K562 (cell line): ENCODE measurements around the gene EXOC5. TPM values are rescaled to one million over a fixed set of nuclear protein-coding genes. Genes with fewer than 3 reads are reported as not detected.

Experiments used
- ATAC-seq: fragments of 200-7000 bp; cut with Tn5 transposase; 3 replicates; pipeline ENCODE4 v1.9.1; 2020; ENCODE audit warnings: moderate library complexity
- BruUV-seq: library from RNA; stranded (reverse); fragments of 400-500 nt; replicated peaks from 2 replicates; lab custom pipeline; 2021; lab: Mats Ljungman, UMichigan
- CTCF ChIA-PET: fragments of 300-600 bp; formaldehyde crosslinking; extraction: SDS; loops from one replicate; lab custom pipeline; 2021; ENCODE audit warnings: low intra/inter-chr PET ratio; lab: Yijun Ruan, JAX
- POLR2A ChIA-PET: fragments of 300-600, 350-650 bp; sonication (Branson Sonifier 250); formaldehyde crosslinking; extraction: SDS; loops from one replicate; lab custom pipeline; 2021; ENCODE audit warnings: antibody characterized with exemption, inconsistent platforms; lab: Yijun Ruan, JAX
- DNase-seq, 4 experiments: peaks; one replicate each; pipeline versions ENCODE4 v3.0.0 to v3.0.0-alpha.2; 2011 to 2018; ENCODE audit warnings: low spot score in 3 of 4, mixed read lengths in 3 of 4; ENCODE audit errors: extremely low read depth in 1 of 4
- FAIRE-seq: peaks from 2 replicates; lab custom pipeline; 2011; peaks lifted over from hg19 to GRCh38; lab: Jason Lieb, UNC
- H2AFZ ChIP-seq: 2 replicates; pipeline ENCODE4 v1.6.0; 2011; ENCODE audit warnings: low read depth, low read length, control low read depth, inconsistent platforms
- H3K27ac ChIP-seq: fragments of 200-600 bp; 3 replicates; pipeline ENCODE4 v1.8.0; 2011; ENCODE audit warnings: low read depth, mild to moderate bottlenecking, control low read depth, inconsistent platforms, low read length, moderate library complexity, mixed read lengths; ENCODE audit errors: extremely low read depth
- H3K27me3 ChIP-seq, 2 experiments: fragments of 300-600 bp in 1 of 2; 2 replicates in 1 of 2; 3 replicates in 1 of 2; pipeline versions ENCODE4 v1.6.0 to v1.8.0; 2011; ENCODE audit warnings: inconsistent platforms in 2 of 2, low read length in 2 of 2, mild to moderate bottlenecking in 1 of 2, mixed read lengths in 1 of 2, moderate library complexity in 1 of 2; ENCODE audit not compliant: control insufficient read depth in 2 of 2, insufficient read depth in 2 of 2
- H3K36me3 ChIP-seq: fragments of 300-600 bp; 3 replicates; pipeline ENCODE4 v1.8.0; 2011; ENCODE audit warnings: mild to moderate bottlenecking, low read length, inconsistent platforms; ENCODE audit not compliant: control insufficient read depth, insufficient read depth
- H3K4me1 ChIP-seq, 2 experiments: fragments of 200-600 bp in 1 of 2; replicated peaks in 1 of 2; 2 replicates in 1 of 2; 3 replicates in 1 of 2; pipeline versions ENCODE4 v1.5.1 to v1.8.0; 2011; ENCODE audit warnings: inconsistent platforms in 2 of 2, low read length in 2 of 2, mild to moderate bottlenecking in 1 of 2, mixed read lengths in 1 of 2, moderate library complexity in 1 of 2; ENCODE audit not compliant: control insufficient read depth in 2 of 2, insufficient read depth in 2 of 2
- H3K4me2 ChIP-seq: 2 replicates; pipeline ENCODE4 v1.6.1; 2011; ENCODE audit warnings: low read length, control low read depth, inconsistent platforms, mixed read lengths; ENCODE audit not compliant: insufficient read depth
- H3K4me3 ChIP-seq: fragments of 200-600 bp; sonication (generic), shearing (Covaris generic); 2 replicates; pipeline ENCODE4 v1.5.1; 2016; ENCODE audit warnings: control low read depth, inconsistent platforms
- H3K79me2 ChIP-seq: fragments of 200-600 bp; 3 replicates; pipeline ENCODE4 v1.8.0; 2011; ENCODE audit warnings: low read length, inconsistent platforms; ENCODE audit not compliant: control insufficient read depth, insufficient read depth
- H3K9ac ChIP-seq, 2 experiments: 2 replicates each; pipeline versions ENCODE4 v1.6.0 to v1.6.1; 2011; ENCODE audit warnings: low read depth in 2 of 2, low read length in 2 of 2, control low read depth in 1 of 2, inconsistent platforms in 1 of 2, mild to moderate bottlenecking in 1 of 2, mixed read lengths in 1 of 2; ENCODE audit not compliant: insufficient read depth in 1 of 2
- H3K9me1 ChIP-seq: one replicate; pipeline ENCODE4 v1.6.0; 2011; ENCODE audit warnings: inconsistent platforms, mild to moderate bottlenecking, low read length, moderate library complexity; ENCODE audit not compliant: control insufficient read depth, insufficient read depth
- H3K9me3 ChIP-seq: replicated peaks from 2 replicates; pipeline ENCODE4 v1.5.1; 2011; ENCODE audit warnings: low read depth, low read length, inconsistent platforms; ENCODE audit not compliant: control insufficient read depth, insufficient read depth
- H4K20me1 ChIP-seq: replicated peaks from 2 replicates; pipeline ENCODE4 v1.6.1; 2011; ENCODE audit warnings: low read length, inconsistent platforms, mixed read lengths; ENCODE audit not compliant: control insufficient read depth, insufficient read depth
- ARID4B ChIP-seq: sonication (generic); formaldehyde crosslinking; IDR thresholded peaks from 2 replicates; pipeline ENCODE4 v1.8.0; 2022; ENCODE audit warnings: mild to moderate bottlenecking, missing genetic modification reagents
- HCFC1 ChIP-seq: IDR thresholded peaks from 2 replicates; pipeline ENCODE4 v1.6.1; 2012; ENCODE audit warnings: low read depth, low read length, improper control_type of control experiment
- LEF1 ChIP-seq: fragments of 450-650 bp; IDR thresholded peaks from 2 replicates; pipeline ENCODE4 v1.6.1; 2016; ENCODE audit warnings: mild to moderate bottlenecking
- MAX ChIP-seq: sonication (generic); formaldehyde crosslinking; IDR thresholded peaks from 2 replicates; pipeline ENCODE4 v1.9.0; 2022; ENCODE audit warnings: mild to moderate bottlenecking, missing genetic modification reagents
- NCOA6 ChIP-seq: fragments of 450-650 bp; IDR thresholded peaks from 2 replicates; pipeline ENCODE4 v1.6.1; 2017; ENCODE audit warnings: mild to moderate bottlenecking
- RFX1 ChIP-seq: fragments of 450-650 bp; IDR thresholded peaks from 2 replicates; pipeline ENCODE4 v1.6.1; 2016; ENCODE audit warnings: mild to moderate bottlenecking, moderate library complexity
- ZBTB7A ChIP-seq: IDR thresholded peaks from 2 replicates; pipeline ENCODE4 v1.6.1; 2011; ENCODE audit warnings: low read depth, mild to moderate bottlenecking, low read length, moderate library complexity, borderline replicate concordance; ENCODE audit not compliant: control insufficient read depth
- ZNF75A ChIP-seq: fragments of 450-650 bp; formaldehyde crosslinking; IDR thresholded peaks from 2 replicates; pipeline ENCODE4 v1.4.0; 2020; ENCODE audit warnings: mild to moderate bottlenecking
- WGBS: fragments of 100-300 bp; shearing (Covaris generic); methylation state at CpG from one replicate; pipeline ENCODE4 v1.1.6; 2016; ENCODE audit warnings: low coverage, mixed read lengths; ENCODE audit not compliant: insufficient coverage; ENCODE audit errors: missing lambda C conversion rate; 5-methylcytosine and 5-hydroxymethylcytosine counted together
- in situ Hi-C: fragments of 300-500 bp; cut with MboI; formaldehyde crosslinking; loops from 4 replicates; pipeline ENCODE4 v1.15.0; 2018; ENCODE audit warnings: inconsistent platforms, mixed read lengths
- intact Hi-C: fragments of 100-400 bp; cut with micrococcal nuclease; formaldehyde crosslinking; loops from 2 replicates; pipeline ENCODE4 v1.14.2; 2022
- polyA plus RNA-seq, 8 experiments: library from polyadenylated mRNA; depleted of rRNA in 4 of 8; stranded (reverse) in 5 of 8; unstranded in 3 of 8; fragments of >200 nt; fragmentation: Nextera tagmentation in 2 of 8; fragmentation: Illumina TruSeq in 1 of 8; extraction: Ambion mirVana in 2 of 8; extraction: Trizol in 1 of 8; gene quantifications; 2 replicates each; pipeline versions ENCODE4 v1.2.1 to v1.2.3, GENCODE V29; 2011 to 2014; ENCODE audit warnings: inconsistent platforms in 1 of 8, missing spikeins in 1 of 8
- total RNA-seq, 7 experiments: library from RNA; depleted of rRNA in 6 of 7; stranded (reverse); fragments of >200 nt in 6 of 7; fragmentation: Illumina TruSeq in 2 of 7; extraction: Trizol in 2 of 7; gene quantifications; 2 replicates each; pipeline versions ENCODE4 v1.2.1 to v1.2.3, GENCODE V29; 2011 to 2021; ENCODE audit warnings: low replicate concordance in 1 of 7
- TF ChIP-seq, protein P1 (sequence below), 3 experiments: fragments of 200-800 bp in 1 of 3; sonication (Bioruptor generic) in 1 of 3; sonication (generic) in 1 of 3; formaldehyde crosslinking in 1 of 3; IDR thresholded peaks; 2 replicates each; pipeline versions ENCODE4 v1.6.1 to v1.8.0; 2016 to 2022; ENCODE audit warnings: mild to moderate bottlenecking in 2 of 3, missing compliant biosample characterization in 2 of 3, missing genetic modification characterization in 2 of 3, missing genetic modification reagents in 1 of 3

The EXOC5 gene
- total and polyA plus RNA-seq, 9 of the 15 experiments (the other 6 are each of a cell fraction or from before 2014, with no cell fraction given): 5.7 to 50.3 (median 32.0) TPM

GRCh38 chr14:57199921-57200320 is 68.8 kb downstream of the EXOC5 start:
- in situ Hi-C loops: loop anchor here (25.0 kb wide), 1 partner anchor 713 kb away; no protein-coding TSS in a partner anchor

More at GRCh38 chr14:57199921-57200320, 68.8 kb downstream of the EXOC5 start:
- H4K20me1 ChIP-seq: no peaks in the 10 kb centered on the region
- no peak overlapping the region for H2AFZ ChIP-seq
- no peaks in the 10 kb centered on the region for H3K36me3 ChIP-seq
- ATAC-seq (no peak), DNase-seq (no peak)
- 60% methylated on average over 6 of the region's 6 CpGs for WGBS
- no TSS peak for BruUV-seq
- H3K27ac ChIP-seq: no peak overlapping the region
- H3K4me3 ChIP-seq: no peak overlapping the region
- H3K4me1 ChIP-seq: no peaks in the 10 kb centered on the region
- intact Hi-C loops: loop anchor here (10.0 kb wide), 1 partner anchor 95 kb away; no protein-coding TSS in a partner anchor
- H3K4me2 ChIP-seq: no peak overlapping the region
- no peak overlapping the region for H3K9ac ChIP-seq
- CTCF ChIA-PET: no interaction called here
- H3K9me3 ChIP-seq: no peaks in the 10 kb centered on the region
- H3K27me3 ChIP-seq: no peaks in the 10 kb centered on the region
- TF ChIP-seq RFX1 (no peak), HCFC1 (no peak), ZNF75A (CRISPR knock-in tag) (no peak), ZBTB7A (no peak), MAX (CRISPR knock-in tag) (no peak), LEF1 (no peak), NCOA6 (no peak), ARID4B (no peak)
- TF ChIP-seq, protein P1, sequence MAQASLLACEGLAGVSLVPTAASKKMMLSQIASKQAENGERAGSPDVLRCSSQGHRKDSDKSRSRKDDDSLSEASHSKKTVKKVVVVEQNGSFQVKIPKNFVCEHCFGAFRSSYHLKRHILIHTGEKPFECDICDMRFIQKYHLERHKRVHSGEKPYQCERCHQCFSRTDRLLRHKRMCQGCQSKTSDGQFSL (CRISPR knock-in tag; IDR thresholded peaks at IDR 0.05): no peak
- TF ChIP-seq, protein P1 (tag; IDR thresholded peaks at IDR 0.05): no peak
- TF ChIP-seq, all 486 proteins: peak for 0
- no peak for FAIRE-seq
- Histone ChIP-seq H3K79me2 (no peaks in the 10 kb centered on the region), H3K9me1 (no peaks in the 10 kb centered on the region)
- POLR2A ChIA-PET: no interaction called here
